Tibial nerve (tissue), 3 donors: ENCODE results near the gene SPSB4.

Source experiments
- CTCF ChIP-seq, 5 experiments: fragments of 200-600 bp in 3 of 5; fragments of 450-650 bp in 2 of 5; sonication (generic) in 3 of 5; IDR thresholded peaks; one replicate each; pipeline ENCODE4 v1.5.1; 2016 to 2019; ENCODE audit warnings: antibody characterized with exemption in 5 of 5, mild to moderate bottlenecking in 3 of 5, moderate library complexity in 2 of 5
- POLR2A ChIP-seq, 2 donors: fragments of 450-650 bp; IDR thresholded peaks; one replicate each; pipeline ENCODE4 v1.6.1; 2017; ENCODE audit warnings: antibody characterized with exemption in 2 of 2, mild to moderate bottlenecking in 2 of 2, moderate library complexity in 2 of 2

GRCh38 chr3:141103067-141103466 lies 51.9 kb downstream of the SPSB4 start:
- TF ChIP-seq POLR2A (IDR thresholded peaks at IDR 0.05) (no peak), CTCF (IDR thresholded peaks at IDR 0.05) (no peak)
